ENCODE data around the gene CYB5D1. TPM values are rescaled to one million over a fixed set of nuclear protein-coding genes. Genes with fewer than 3 reads are reported as not detected.

CYB5D1 gene
- polyA plus RNA-seq, 1 donor, result 13.8 TPM

- DNase-seq, result no peak
- Histone ChIP-seq H3K36me3 (ENCODE audit: control insufficient read depth, insufficient read depth, low read length) (peaks cover 52% of the 10 kb centered on the region), H3K9me3 (ENCODE audit: control insufficient read depth, low read depth, low read length) (peaks cover 7% of the 10 kb centered on the region), H3K4me1 (ENCODE audit: control insufficient read depth, insufficient read depth, low read length) (peaks cover 17% of the 10 kb centered on the region), H3K27ac (ENCODE audit: low read length) (peak overlapping the region; percentile 98), H3K27me3 (ENCODE audit: control insufficient read depth, insufficient read depth, low read length) (no peaks in the 10 kb centered on the region), H3K4me3 (ENCODE audit: low read length) (peak overlapping the region; percentile 91)
- no CpG with 5 or more reads among the region's 15 CpGs for WGBS (ENCODE audit: insufficient coverage, low lambda C conversion rate)
Measured at GRCh38 chr17:7845359-7846062, 12.3 kb upstream of the CYB5D1 start.

- no peaks in the 10 kb centered on the region for H3K27me3 ChIP-seq (ENCODE audit: control insufficient read depth, insufficient read depth, low read length)
- no CpG with 5 or more reads among the region's 22 CpGs for WGBS (ENCODE audit: insufficient coverage, low lambda C conversion rate)
- no peak overlapping the region for H3K27ac ChIP-seq (ENCODE audit: low read length)
- H3K9me3 ChIP-seq (ENCODE audit: control insufficient read depth, low read depth, low read length), result peaks cover 7% of the 10 kb centered on the region
- no peak for DNase-seq
- H3K4me3 ChIP-seq (ENCODE audit: low read length), result no peak overlapping the region
- peaks cover 59% of the 10 kb centered on the region for H3K36me3 ChIP-seq (ENCODE audit: control insufficient read depth, insufficient read depth, low read length)
- peaks cover 11% of the 10 kb centered on the region for H3K4me1 ChIP-seq (ENCODE audit: control insufficient read depth, insufficient read depth, low read length)
Measured at GRCh38 chr17:7846063-7846735, 11.6 kb upstream of the CYB5D1 start.

GRCh38 chr17:7846765-7847661, 10.8 kb upstream of the CYB5D1 start:
- Histone ChIP-seq H3K4me1 (ENCODE audit: control insufficient read depth, insufficient read depth, low read length) (peaks cover 15% of the 10 kb centered on the region), H3K9me3 (ENCODE audit: control insufficient read depth, low read depth, low read length) (peaks cover 4% of the 10 kb centered on the region), H3K27ac (ENCODE audit: low read length) (no peak overlapping the region), H3K27me3 (ENCODE audit: control insufficient read depth, insufficient read depth, low read length) (no peaks in the 10 kb centered on the region), H3K36me3 (ENCODE audit: control insufficient read depth, insufficient read depth, low read length) (peaks cover 65% of the 10 kb centered on the region), H3K4me3 (ENCODE audit: low read length) (no peak overlapping the region)
- no peak for DNase-seq
- WGBS (ENCODE audit: insufficient coverage, low lambda C conversion rate), result no CpG with 5 or more reads among the region's 34 CpGs

GRCh38 chr17:7848131-7848579, 9.6 kb upstream of the CYB5D1 start:
- H3K9me3 ChIP-seq (ENCODE audit: control insufficient read depth, low read depth, low read length), result peaks cover 4% of the 10 kb centered on the region
- WGBS (ENCODE audit: insufficient coverage, low lambda C conversion rate), result no CpG with 5 or more reads among the region's 20 CpGs
- DNase-seq, result no peak
- no peak overlapping the region for H3K4me3 ChIP-seq (ENCODE audit: low read length)
- peaks cover 77% of the 10 kb centered on the region for H3K36me3 ChIP-seq (ENCODE audit: control insufficient read depth, insufficient read depth, low read length)
- peaks cover 18% of the 10 kb centered on the region for H3K4me1 ChIP-seq (ENCODE audit: control insufficient read depth, insufficient read depth, low read length)
- H3K27ac ChIP-seq (ENCODE audit: low read length), result no peak overlapping the region
- H3K27me3 ChIP-seq (ENCODE audit: control insufficient read depth, insufficient read depth, low read length), result no peaks in the 10 kb centered on the region

GRCh38 chr17:7848739-7849129, 9.1 kb upstream of the CYB5D1 start:
- Histone ChIP-seq H3K9me3 (ENCODE audit: control insufficient read depth, low read depth, low read length) (peaks cover 4% of the 10 kb centered on the region), H3K27me3 (ENCODE audit: control insufficient read depth, insufficient read depth, low read length) (no peaks in the 10 kb centered on the region), H3K4me1 (ENCODE audit: control insufficient read depth, insufficient read depth, low read length) (peaks cover 18% of the 10 kb centered on the region), H3K27ac (ENCODE audit: low read length) (no peak overlapping the region), H3K4me3 (ENCODE audit: low read length) (no peak overlapping the region), H3K36me3 (ENCODE audit: control insufficient read depth, insufficient read depth, low read length) (peaks cover 81% of the 10 kb centered on the region)
- WGBS (ENCODE audit: insufficient coverage, low lambda C conversion rate), result no CpG with 5 or more reads among the region's 21 CpGs
- DNase-seq, result no peak

- Histone ChIP-seq H3K27ac (ENCODE audit: low read length) (no peak overlapping the region), H3K4me1 (ENCODE audit: control insufficient read depth, insufficient read depth, low read length) (peaks cover 18% of the 10 kb centered on the region), H3K4me3 (ENCODE audit: low read length) (no peak overlapping the region), H3K36me3 (ENCODE audit: control insufficient read depth, insufficient read depth, low read length) (peaks cover 82% of the 10 kb centered on the region), H3K9me3 (ENCODE audit: control insufficient read depth, low read depth, low read length) (peaks cover 4% of the 10 kb centered on the region), H3K27me3 (ENCODE audit: control insufficient read depth, insufficient read depth, low read length) (no peaks in the 10 kb centered on the region)
- WGBS (ENCODE audit: insufficient coverage, low lambda C conversion rate), result no CpG with 5 or more reads among the region's 35 CpGs
- DNase-seq, result no peak
Measured at GRCh38 chr17:7849130-7849750, 8.6 kb upstream of the CYB5D1 start.

GRCh38 chr17:7849751-7850504, 7.9 kb upstream of the CYB5D1 start:
- H3K36me3 ChIP-seq (ENCODE audit: control insufficient read depth, insufficient read depth, low read length), result peaks cover 82% of the 10 kb centered on the region

GRCh38 chr17:7850701-7851437, 6.9 kb upstream of the CYB5D1 start:
- Histone ChIP-seq H3K36me3 (ENCODE audit: control insufficient read depth, insufficient read depth, low read length) (peaks cover 76% of the 10 kb centered on the region), H3K4me1 (ENCODE audit: control insufficient read depth, insufficient read depth, low read length) (peaks cover 15% of the 10 kb centered on the region)
- no CpG with 5 or more reads among the region's 17 CpGs for WGBS (ENCODE audit: insufficient coverage, low lambda C conversion rate)

More at GRCh38 chr17:7849751-7850504, 7.9 kb upstream of the CYB5D1 start:
- Histone ChIP-seq H3K4me3 (ENCODE audit: low read length) (no peak overlapping the region), H3K4me1 (ENCODE audit: control insufficient read depth, insufficient read depth, low read length) (peaks cover 17% of the 10 kb centered on the region), H3K27ac (ENCODE audit: low read length) (no peak overlapping the region), H3K9me3 (ENCODE audit: control insufficient read depth, low read depth, low read length) (peaks cover 4% of the 10 kb centered on the region), H3K27me3 (ENCODE audit: control insufficient read depth, insufficient read depth, low read length) (no peaks in the 10 kb centered on the region)
- no peak for DNase-seq
- no CpG with 5 or more reads among the region's 12 CpGs for WGBS (ENCODE audit: insufficient coverage, low lambda C conversion rate)

More at GRCh38 chr17:7850701-7851437, 6.9 kb upstream of the CYB5D1 start:
- DNase-seq, result no peak
- no peaks in the 10 kb centered on the region for H3K27me3 ChIP-seq (ENCODE audit: control insufficient read depth, insufficient read depth, low read length)
- peaks cover 6% of the 10 kb centered on the region for H3K9me3 ChIP-seq (ENCODE audit: control insufficient read depth, low read depth, low read length)
- H3K27ac ChIP-seq (ENCODE audit: low read length), result no peak overlapping the region
- no peak overlapping the region for H3K4me3 ChIP-seq (ENCODE audit: low read length)

All from large intestine (tissue), 3 donors.